Measurements from ENCODE around the gene CLIP1.

DNA sequence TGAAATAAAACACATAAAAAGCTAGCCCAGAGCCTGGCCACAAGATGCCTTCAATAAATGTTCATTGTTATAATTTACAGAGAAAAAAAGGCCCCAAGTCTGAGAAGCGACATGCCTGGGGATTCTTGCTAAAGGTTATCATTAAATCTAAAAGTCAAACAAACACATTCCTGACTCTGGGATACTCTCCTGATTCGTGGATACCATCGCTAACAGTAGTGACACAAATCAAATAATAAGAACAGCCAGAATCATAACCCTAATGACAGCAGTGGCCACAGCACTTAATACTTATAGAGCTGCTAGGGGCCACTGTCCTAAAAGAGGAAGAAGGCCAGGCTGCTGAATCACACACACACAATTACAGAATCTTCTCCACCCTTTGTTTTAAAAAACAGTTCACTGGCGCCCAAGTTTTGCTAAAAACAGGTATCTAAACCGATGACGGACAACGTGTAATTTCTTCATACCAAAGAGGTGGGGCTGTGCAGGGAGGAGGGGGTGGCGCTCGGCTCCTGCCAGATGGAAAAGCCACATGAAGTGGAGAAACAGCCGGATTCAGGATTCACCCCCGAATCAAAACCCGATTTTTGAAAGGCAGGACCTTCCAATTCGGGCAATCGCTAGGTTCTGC, 1.2 kb downstream of the CLIP1 start:
- TF ChIP-seq CTCF (IDR thresholded peaks at IDR 0.05) = no peak
- TF ChIP-seq POLR2A (IDR thresholded peaks at IDR 0.05) = peak in 1 of 2 donors; percentile 34
- TF ChIP-seq POLR2AphosphoS5 (IDR thresholded peaks at IDR 0.05; ENCODE audit: insufficient read depth in 1 of 2, low read depth in 1 of 2) = peak in 1 of 2 donors; percentile 55

Data from vagina (tissue), 2 donors.